ENCODE measurements around the gene VKORC1L1.
A peak's percentile ranks its signal among the peaks of the same experiment; 100 is the strongest.
"Not testable (repeated sequence)": the region's sequence is repeated elsewhere in the genome, so short reads cannot be mapped to it uniquely, and the experiment has no call there.

VKORC1L1 gene

DNA sequence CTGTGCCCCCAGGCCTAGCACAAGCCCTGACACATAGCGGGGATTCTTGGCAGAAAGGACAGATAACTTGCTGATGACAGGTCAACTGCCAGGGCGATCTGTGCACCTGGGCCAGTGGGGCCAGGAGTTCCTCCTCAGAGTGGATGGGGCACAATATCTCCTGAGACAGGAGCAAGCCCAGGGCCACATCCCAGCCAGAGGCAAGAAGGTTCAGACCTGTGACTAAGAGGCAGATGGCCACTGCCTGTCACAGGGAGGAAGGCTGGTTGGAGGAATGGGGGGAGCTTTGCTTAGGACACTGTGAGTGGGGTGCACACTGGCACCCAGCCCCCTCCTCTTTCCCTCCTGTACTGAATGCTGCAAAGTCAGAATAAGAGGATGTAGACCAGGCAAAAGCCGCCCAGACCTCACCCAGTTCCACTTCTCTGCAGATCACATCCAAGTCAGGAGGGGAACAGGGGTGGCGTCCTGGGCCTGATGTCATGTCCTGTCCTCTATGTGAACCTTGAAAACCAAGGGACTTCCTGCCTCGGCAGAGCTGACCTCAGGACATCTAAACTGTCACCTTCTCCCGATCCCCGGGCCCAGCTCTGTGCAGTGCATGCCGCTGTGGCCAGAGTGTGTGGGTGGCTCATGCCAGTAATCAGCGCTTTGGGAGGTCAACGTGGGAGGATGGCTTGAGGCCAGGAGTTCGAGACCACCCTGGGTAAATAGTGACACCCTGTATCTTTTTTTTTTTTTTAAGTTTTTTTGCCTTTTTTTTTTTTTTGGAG is 107.8 kb downstream of the VKORC1L1 start:
- peak overlapping the region; percentile 80 for H3K27ac ChIP-seq
- ChIA-PET POLR2A (ENCODE audit: low non-redundant PET) (interaction anchor here (0.7 kb wide), 1 partner anchor 186 kb away, joined by 4 read pairs; no protein-coding TSS in a partner anchor), CTCF (interaction anchor here (0.9 kb wide), 1 partner anchor 258 kb away, joined by 6 read pairs; no protein-coding TSS in a partner anchor)
- DNase-seq (ENCODE audit: low spot score) = no peak
- TF ChIP-seq, protein P1, sequence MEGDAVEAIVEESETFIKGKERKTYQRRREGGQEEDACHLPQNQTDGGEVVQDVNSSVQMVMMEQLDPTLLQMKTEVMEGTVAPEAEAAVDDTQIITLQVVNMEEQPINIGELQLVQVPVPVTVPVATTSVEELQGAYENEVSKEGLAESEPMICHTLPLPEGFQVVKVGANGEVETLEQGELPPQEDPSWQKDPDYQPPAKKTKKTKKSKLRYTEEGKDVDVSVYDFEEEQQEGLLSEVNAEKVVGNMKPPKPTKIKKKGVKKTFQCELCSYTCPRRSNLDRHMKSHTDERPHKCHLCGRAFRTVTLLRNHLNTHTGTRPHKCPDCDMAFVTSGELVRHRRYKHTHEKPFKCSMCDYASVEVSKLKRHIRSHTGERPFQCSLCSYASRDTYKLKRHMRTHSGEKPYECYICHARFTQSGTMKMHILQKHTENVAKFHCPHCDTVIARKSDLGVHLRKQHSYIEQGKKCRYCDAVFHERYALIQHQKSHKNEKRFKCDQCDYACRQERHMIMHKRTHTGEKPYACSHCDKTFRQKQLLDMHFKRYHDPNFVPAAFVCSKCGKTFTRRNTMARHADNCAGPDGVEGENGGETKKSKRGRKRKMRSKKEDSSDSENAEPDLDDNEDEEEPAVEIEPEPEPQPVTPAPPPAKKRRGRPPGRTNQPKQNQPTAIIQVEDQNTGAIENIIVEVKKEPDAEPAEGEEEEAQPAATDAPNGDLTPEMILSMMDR (conservative IDR thresholded peaks at IDR 0.05; ENCODE audit: low read depth) = no peak

DNA sequence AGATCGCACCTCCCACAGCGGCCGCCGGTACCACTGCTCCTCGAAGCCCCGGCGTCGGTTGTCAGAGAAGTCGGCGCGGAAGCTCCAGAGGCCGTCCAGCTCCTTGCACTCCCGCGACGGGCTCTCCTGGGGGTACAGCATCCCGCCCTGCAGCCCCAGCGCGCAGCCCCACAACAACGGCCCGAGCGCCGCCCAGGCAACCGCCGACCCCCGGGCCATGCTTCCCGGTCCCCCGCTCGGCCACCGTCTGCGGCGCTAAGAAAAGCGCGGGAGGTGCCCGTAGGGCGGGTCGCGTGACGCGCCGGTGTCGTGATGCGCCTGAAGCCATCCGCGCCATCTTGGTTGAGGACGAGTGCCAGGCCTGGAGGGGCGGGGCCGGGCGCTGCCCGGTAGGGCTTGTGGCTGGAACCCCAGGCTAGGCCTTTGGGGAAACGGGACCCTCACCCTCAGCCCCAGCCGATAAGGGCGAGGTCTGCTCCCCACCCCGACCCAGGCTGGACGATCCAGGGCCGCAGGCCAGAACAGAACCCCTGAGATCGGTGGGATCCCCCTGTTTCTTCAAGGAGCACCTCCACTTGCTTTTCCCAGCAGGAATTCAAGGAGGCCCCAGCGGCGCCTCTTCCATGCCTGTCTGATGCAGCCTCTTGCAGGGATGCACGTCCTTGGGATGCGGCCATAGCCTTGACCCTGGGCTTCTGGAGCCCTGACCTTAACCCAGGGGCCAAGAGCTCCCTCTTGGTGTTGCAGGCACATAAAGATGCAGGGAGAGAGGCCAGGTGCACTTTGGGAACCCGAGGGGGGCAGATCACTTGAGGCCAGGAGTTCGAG is 109.3 kb downstream of the VKORC1L1 start, which contains the start of gene GUSB:
GUSB (minus strand) TSS at position 249 of the 828 bp plus-strand sequence; CDS start at position 219, 30 bp downstream.
- TF ChIP-seq, protein P1 (conservative IDR thresholded peaks at IDR 0.05; ENCODE audit: low read depth) = no peak
- ChIA-PET CTCF (interaction anchor here (0.6 to 0.7 kb wide), 2 partner anchors 45 to 282 kb away, joined by 5 read pairs; no protein-coding TSS in a partner anchor), POLR2A (ENCODE audit: low non-redundant PET) (interaction anchor here (0.6 kb wide), 1 partner anchor 61 kb away, joined by 5 read pairs; no protein-coding TSS in a partner anchor)
- H3K27ac ChIP-seq = peak within 1 kb of the TSS; percentile 80
- DNase-seq (ENCODE audit: low spot score) = peak; percentile 88

DNA sequence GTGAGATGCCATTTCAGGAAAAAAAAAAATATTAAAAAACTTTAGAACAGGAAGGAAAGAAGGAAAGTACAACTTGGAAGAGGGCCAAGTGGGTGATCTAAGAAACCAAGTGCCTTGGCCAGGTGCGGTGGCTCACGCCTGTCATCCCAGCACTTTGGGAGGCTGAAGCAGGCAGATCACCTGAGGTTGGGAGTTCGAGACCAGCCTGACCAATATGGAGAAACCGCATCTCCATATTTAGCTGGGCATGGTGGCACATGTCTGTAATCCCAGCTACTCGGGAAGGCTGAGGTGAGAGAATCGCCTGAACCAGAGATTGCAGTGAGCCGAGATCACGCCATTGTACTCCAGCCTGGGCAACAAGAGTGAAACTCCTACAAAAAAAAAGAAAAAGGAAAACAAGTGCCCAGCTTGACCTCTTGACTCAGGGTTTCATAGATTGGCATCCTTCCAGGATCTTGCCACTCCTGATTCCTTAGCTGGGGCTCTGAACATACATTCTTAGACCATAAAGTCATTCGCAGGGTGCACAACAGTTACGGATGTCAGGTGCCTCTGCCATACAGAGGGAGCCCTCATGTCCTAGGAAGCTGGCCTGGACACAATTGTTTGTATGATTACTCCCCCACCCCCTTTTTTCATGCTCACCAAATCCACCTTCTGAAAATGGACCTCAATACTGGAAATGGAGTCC is 111.2 kb downstream of the VKORC1L1 start:
- peak; percentile 83 for DNase-seq (ENCODE audit: low spot score)
- CTCF ChIA-PET = no interaction called here

DNA sequence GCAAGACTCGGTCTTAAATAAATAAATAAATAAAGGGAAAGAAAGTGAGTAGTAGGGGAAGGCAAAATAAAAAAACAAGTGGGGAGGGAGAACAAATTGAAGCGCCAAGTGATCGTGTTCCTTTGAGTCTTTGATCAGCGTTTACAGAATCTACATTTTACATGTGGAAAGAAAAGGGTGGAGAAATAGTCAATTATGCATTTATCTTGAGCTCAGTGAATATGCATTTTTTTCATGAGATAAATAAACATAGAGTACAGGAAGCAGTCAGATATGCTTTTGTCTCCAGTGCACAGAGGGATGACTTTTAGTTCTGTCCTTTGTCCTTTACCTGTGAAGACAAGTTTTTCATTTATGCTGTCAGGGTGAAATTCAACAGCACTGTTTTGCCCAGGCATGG is 115.2 kb downstream of the VKORC1L1 start:
- no peak for DNase-seq (ENCODE audit: low spot score)
- ChIA-PET POLR2A (ENCODE audit: low non-redundant PET) (no interaction called here), CTCF (no interaction called here)
- TF ChIP-seq, protein P1 (conservative IDR thresholded peaks at IDR 0.05; ENCODE audit: low read depth) = no peak
- H3K27ac ChIP-seq = no peak overlapping the region

More for the DNA sequence above, 111.2 kb downstream of the VKORC1L1 start:
- TF ChIP-seq, protein P1 (conservative IDR thresholded peaks at IDR 0.05; ENCODE audit: low read depth) = no peak
- peak overlapping the region; percentile 80 for H3K27ac ChIP-seq
- POLR2A ChIA-PET (ENCODE audit: low non-redundant PET) = no interaction called here

DNA sequence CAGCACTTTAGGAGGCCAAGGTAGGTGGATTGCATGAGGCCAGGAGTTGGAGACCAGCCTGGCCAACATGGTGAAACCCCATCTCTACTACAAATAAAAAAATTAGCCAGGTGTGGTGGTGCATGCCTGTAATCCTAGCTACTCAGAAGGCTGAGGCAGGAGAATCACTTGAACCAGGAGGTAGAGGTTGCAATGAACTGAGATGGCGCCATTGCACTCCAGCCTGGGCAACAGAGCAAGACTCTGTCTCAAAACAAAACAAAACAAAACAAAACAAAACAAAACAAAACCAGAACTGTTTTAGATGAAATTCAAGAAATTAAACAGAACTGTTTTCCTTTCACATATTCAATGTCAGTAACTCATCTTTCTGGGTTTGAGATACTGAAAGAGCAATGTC is 115.6 kb downstream of the VKORC1L1 start:
- CTCF ChIA-PET; H3K27ac ChIP-seq; DNase-seq (ENCODE audit: low spot score); POLR2A ChIA-PET (ENCODE audit: low non-redundant PET): not testable (repeated sequence)

DNA sequence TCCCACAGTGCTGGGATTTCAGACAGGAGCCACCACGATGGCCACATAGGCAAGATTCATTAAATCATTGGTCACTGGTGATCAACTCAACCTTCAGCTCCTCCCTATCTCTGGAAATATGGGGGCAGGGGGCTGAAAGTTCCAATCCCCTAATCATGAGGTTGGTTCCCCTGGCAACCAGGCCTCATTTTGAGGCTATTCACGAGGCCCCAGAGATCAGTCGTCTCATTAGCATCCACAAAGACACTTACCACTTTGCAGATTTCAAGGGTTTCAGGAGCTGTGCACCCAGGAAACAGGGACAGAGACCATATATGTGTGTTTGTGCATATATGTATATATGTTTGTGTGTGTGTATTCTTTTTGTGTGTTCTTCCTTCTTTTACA is 116.8 kb downstream of the VKORC1L1 start:
- TF ChIP-seq, protein P1 (conservative IDR thresholded peaks at IDR 0.05; ENCODE audit: low read depth) = no peak
- H3K27ac ChIP-seq = no peak overlapping the region
- POLR2A ChIA-PET (ENCODE audit: low non-redundant PET) = no interaction called here
- CTCF ChIA-PET = interaction anchor here (0.6 to 0.7 kb wide), 2 partner anchors 102 to 267 kb away, joined by 3 read pairs; no protein-coding TSS in a partner anchor
- no peak for DNase-seq (ENCODE audit: low spot score)

DNA sequence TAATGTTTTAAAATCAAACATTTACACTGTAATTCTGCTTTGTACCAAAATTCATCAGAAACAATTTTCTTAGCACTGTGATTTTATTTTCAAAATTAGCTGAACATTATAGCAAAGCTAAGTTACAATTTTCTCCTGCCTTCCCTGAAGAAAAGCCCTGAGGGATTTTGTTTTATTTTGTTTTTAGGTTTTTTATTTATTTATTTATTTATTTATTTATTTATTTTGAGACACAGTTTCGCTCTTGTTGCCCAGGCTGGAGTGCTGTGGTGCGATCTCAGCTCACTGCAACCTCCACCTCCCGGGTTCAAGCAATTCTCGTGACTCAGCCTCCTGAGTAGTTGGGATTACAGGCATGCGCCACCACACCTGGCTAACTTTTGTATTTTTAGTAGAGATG is 119.0 kb downstream of the VKORC1L1 start:
- H3K27ac ChIP-seq; DNase-seq (ENCODE audit: low spot score); POLR2A ChIA-PET (ENCODE audit: low non-redundant PET); CTCF ChIA-PET: not testable (repeated sequence)
